Left ventricle myocardium superior (tissue), 1 donor: Measurements from ENCODE around the gene CELSR1. TPM values are rescaled to one million over a fixed set of nuclear protein-coding genes. Genes with fewer than 3 reads are reported as not detected.

Experiments
- ATAC-seq: fragments of 200-7000 bp; cut with Tn5 transposase; one replicate; pipeline ENCODE4 v1.9.1; 2020; ENCODE audit warnings: mild to moderate bottlenecking, moderate library complexity
- DNase-seq: peaks from one replicate; pipeline ENCODE4 v3.0.0-alpha.2; 2020
- intact Hi-C: fragments of 100-400 bp; cut with micrococcal nuclease; formaldehyde crosslinking; loops from one replicate; pipeline ENCODE4 v1.11.0; 2022
- total RNA-seq: library from RNA; stranded (reverse); fragmentation: NEBNext Ultra II Directional; extraction: Animal tissue kit (Norgen Biotek cat#: 25700); gene quantifications from one replicate; pipeline ENCODE4 v1.2.1, GENCODE V29; 2021
- donor health status: DM: no; HTN: yes; CAD: no; lungs with severe emphysema.

CELSR1 gene
- total RNA-seq, 1 donor from 2014 or later: 9.7 TPM

DNA sequence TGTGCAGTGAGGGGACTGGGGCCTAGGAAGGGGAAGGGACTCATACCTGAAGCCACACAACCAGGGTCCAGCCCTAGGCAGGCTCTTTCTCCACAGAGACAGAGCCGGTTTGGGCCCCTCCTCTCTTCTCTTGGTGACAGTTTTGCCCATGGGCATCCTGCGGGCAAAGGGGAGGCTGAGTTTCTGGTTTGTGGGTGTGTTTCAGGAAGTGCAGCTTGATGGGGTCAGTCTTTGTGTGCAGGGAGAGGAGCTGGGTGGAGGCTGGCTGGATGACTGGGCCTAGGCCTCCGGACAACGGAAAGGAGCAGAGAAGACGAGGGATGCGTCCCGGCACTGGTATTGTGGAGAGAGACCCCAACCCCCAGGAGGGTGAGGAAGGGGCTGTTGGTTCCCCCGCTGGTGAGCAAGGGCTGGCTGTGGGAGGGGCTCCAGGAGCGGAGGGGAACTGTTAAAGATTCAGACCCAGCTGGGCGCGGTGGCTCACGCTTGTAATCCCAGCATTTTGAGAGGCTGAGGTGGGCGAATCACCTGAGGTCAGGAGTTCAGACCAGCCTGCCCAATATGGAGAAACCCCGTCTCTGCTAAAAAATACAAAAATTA is 23.4 kb upstream of the CELSR1 start:
- DNase-seq: no peak
- intact Hi-C loops: loop anchor here (10.0 kb wide), 1 partner anchor 124 kb away; no protein-coding TSS in a partner anchor

DNA sequence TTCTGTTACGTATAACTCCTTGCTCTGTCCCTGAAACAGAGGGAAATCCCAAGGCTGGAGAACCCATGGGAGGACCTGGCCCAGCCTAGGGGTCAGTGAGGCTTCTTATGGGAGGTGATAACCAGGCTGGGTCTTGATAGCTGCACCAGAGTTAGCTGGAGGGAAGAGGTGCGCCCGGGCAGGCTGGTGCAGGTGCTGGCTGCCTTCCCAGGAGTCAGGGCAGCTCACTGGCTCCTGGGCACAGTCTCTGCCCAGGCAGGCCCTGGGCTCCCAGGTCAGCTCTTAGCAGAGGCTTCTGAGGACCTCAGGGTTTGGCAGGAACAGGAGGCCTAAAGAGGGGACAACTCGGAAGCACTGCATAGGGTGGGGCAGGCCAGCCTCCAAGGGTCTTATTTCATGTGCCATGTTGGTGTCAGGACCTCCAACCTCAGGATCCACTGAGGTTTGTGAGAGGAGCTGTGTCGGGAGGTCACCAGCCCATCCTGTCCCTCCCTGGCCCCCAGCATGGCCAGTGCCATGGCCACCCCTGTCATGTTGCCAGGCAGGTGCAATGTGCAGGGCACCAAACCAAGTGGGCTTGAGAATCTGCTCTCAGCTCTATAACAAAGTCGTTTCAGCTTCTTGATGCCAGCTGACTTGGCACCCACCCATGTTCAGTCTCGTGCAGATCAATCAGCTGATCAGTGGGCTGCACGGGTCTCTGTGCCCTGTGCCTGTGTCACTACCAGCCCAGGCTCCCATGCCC is 20.5 kb upstream of the CELSR1 start:
- DNase-seq: peak; percentile 80

More for the DNA sequence above, 23.4 kb upstream of the CELSR1 start:
- ATAC-seq: no peak

DNA sequence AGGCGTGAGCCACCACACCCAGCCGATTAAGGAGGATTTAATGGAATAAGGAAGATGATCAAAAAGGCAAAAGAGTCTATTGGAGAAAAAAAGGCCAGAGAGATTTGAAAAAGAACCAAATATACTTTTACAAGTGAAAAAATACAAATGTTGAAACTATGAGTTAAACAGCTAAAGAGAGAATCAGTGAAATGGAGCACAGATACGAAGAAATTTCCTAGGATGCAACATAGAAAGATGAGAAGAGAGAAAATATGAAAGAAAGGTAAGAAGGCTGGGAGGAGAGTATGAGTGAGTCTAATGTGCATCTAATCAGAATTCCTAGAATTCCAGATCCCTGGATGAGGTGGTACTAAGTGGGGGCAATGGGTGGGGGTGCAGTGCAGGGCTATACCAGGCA is 19.4 kb upstream of the CELSR1 start:
- intact Hi-C loops: no loop called here
- DNase-seq: no peak
- ATAC-seq: no peak

More for the DNA sequence above, 20.5 kb upstream of the CELSR1 start:
- peak; percentile 92 for ATAC-seq
- intact Hi-C loops: no loop called here

DNA sequence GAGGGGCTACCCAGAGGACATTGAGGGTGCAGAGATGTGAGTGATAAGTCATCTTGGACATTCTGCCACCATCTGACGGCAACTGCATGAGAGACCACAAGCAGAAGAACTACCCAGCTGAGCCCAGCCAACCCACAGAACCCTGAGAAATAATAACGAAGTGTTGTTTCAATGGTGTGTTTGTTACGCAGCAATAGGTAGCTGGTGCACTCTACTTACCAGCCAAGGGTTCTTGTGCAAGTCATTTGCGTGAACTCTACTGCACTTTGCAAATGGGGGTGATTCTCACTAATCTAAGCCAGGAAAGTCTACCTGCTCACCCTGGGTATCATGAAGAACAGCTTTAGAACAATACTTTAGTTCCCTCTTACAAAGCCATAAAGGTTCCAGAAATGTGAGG is 15.8 kb upstream of the CELSR1 start:
- intact Hi-C loops: no loop called here
- DNase-seq (no peak), ATAC-seq (no peak)

DNA sequence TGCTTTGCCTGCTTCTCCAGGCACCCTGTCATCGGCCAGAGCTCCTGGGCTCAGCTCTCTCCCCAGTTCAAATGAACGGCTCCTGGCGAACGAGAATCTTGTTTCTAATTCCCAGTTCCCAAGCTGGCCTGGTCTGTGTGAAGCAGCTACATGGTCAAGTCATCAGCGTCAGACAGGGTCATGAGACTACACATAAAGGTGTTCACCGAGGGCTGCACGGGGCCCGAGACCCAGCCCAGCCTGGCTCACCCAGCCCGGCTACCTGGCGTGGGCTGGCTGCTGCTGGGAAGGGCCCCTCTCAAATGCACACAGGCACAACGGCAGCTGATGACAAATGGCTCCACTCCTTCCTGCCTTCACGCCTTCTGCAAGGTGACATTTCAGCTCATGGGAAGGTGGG is 14.6 kb upstream of the CELSR1 start:
- intact Hi-C loops: no loop called here

DNA sequence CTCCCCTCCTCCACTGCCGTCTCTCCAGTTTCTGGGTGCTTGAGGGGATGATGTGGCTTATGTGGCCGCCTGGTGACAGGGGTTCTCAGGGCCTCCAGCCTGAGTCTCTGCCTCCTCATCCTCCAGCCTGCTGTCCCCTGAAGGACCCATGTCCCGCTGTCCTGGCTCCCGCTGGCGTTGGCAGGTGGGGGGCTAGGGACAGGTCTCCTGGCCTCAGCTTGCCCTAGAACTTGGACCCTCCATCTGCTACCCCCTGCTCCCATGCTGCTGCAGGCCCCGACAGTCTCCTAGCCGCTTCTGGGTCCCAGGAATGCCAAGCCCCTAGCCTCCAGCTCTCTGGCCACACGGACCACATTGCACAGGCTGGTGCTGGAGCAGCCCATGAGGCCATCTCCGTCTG is 13.9 kb upstream of the CELSR1 start:
- intact Hi-C loops: no loop called here
- no peak for DNase-seq
- ATAC-seq: no peak

More for the DNA sequence above, 14.6 kb upstream of the CELSR1 start:
- DNase-seq (no peak), ATAC-seq (no peak)

DNA sequence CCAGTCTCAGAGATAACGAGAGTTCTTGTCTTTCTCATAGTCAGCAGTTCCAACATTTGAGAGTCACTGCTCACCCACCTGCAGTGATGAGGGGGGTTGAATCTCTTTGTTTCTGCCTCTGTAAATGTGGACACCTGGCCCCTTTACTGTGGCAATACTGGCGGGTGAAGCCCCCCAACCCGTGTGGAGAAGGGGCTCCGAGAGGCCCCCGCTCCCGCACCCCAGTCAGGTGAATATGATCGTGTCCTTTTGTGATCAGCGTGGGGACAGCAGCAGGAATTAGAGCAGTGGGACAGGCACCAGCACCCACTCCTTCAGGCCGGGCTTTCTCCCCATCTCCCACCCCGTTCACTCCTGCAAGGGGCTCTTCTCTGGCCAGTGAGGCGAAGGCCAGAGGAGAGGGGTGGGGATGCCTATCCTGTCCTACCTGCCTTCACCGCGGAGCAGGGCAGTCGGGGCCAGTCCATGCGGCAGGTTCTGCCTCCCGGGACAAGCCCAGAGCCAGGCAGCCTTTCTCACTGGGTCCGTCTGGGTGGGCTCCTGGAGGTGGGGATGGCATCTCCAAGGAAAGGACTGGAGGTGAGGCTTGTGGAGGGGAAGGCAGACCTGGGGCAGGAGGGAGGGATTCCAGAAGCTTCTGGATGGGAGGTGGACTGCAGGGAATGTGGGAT is 12.7 kb upstream of the CELSR1 start:
- intact Hi-C loops: no loop called here
- ATAC-seq (no peak), DNase-seq (no peak)

DNA sequence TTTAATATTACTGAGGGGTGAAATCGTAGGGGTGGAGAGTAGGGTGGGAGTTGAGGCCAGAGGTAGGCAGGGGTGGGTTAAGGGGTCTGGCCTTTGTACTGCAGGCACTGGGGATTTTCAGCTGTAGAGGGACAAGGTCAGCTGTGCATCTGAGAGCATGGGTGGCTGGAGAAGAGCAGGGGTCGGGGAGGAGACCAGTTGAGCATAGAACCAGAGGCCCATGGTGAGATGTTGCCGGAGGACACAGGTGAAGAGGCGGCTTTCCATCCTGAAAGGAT is 12.1 kb upstream of the CELSR1 start:
- ATAC-seq (no peak), DNase-seq (no peak)
- intact Hi-C loops: no loop called here

DNA sequence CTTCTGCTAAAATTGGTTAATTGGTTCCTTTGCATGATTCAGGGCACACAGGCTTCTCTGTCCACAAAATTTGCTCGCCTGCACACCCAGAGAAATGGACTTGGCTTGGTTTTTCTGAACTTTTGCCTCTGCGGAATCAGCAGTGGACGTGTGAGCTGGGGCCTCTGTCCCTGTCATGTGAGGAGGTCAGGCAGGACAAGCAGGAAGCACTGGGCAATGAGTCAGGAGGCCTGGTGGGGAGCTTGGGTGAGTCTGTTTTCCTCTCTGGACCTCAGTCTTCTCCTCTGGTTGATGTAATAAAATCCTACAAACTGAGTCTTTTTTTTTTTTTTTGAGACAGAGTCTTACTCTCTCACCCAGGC is 10.4 kb upstream of the CELSR1 start:
- DNase-seq: peak; percentile 80
- intact Hi-C loops: no loop called here
- ATAC-seq: peak; percentile 73

DNA sequence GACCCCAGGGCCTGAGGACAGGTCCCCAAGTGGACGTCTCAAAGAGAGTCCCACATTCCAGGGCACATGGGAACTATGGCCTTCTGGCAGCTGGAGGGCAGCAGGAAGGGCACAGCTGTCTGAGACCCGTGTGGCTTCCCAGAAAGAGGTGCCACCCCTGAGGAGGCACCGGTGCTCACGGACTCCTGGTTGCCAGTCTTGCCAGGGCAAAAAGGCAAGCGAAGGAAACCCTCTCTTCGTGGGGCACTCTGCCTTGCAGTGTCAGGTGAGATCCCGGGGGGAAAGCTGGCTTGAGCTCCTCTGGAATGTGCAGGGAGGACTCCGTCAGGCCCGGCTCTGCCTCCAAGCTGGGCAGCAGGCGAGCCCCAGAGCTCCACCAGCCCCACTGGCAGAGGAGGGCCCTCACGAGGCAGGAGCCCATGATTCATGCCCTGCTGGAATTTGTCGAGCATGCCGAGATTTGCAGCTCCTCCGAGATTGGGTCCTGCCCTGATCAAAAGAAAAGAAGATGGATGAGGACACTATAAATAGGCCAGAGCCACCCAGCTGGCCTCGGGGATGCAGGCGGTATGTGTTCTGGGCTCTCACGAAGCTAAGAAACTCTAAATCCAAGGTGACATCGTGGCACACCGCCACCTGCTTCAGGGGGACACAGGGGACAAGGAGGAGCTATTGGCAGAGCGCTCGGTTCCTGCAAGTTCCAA is 9.9 kb upstream of the CELSR1 start:
- peak; percentile 75 for DNase-seq
- peak; percentile 62 for ATAC-seq
- intact Hi-C loops: no loop called here

DNA sequence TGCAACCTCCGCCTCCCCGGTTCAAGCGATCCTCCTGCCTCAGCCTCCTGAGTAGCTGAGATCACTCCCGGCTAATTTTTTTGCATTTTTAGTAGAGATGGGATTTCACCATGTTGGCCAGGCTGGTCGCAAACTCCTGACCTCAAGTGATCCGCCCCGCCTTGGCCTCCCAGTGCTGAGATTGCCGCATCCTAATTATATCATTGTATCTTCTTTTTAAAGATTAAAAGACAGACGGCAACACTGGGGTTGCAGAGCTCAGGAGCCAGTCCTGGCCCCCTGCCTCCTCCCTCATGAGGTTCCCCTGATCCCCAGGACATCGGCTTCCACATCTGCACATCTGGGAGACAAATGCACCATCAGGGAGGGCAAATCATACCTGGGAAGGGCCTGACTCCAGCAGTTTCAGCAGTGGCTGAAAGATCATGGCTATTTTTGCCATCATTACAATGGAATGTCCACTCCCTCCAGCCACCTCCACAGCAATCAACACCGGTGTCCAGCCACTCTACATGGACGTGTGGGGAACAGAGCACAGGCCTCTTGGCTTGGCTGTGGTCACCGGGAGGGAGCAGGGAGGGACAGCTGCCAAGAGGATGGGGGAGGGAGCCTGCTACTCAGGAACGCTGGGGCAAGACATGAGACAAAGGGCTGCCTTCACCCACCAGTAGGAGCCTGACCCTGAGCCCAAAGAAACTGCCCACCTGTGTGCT is 9.2 kb upstream of the CELSR1 start:
- intact Hi-C loops: no loop called here
- DNase-seq (peak; percentile 92), ATAC-seq (peak; percentile 82)

DNA sequence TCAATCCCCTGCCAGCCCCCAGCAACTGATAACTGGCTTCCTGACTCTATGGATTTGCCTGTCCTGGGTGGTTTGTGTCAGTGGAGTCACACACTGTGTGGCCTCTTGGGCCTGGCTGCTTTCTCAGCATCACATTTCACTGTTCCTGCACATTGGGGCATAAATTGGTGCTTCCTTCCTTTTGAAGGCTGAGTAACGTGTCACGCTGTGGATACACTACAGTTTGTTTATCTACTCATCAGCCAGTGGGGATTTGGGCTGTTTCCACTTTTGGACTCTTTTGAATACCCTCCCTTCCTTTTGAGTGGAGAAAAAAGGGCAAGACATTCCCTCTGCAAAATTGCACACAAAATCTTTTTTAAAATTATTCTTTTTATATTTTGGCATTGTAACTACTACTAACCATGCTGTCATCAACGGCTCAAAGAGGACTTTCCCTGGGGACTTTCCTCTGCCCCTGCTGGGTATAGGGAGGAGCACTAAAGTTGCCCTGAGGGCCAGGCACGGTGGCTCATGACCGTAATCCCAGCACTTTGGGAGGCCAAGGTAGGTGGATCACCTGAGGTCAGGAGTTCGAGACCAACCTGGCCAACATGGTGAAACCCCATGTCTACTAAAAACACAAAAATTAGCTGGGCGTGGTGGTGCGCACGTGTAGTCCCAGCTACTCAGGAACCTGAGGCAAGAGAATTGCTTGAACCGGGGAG is 7.8 kb upstream of the CELSR1 start:
- DNase-seq: no peak
- intact Hi-C loops: no loop called here

DNA sequence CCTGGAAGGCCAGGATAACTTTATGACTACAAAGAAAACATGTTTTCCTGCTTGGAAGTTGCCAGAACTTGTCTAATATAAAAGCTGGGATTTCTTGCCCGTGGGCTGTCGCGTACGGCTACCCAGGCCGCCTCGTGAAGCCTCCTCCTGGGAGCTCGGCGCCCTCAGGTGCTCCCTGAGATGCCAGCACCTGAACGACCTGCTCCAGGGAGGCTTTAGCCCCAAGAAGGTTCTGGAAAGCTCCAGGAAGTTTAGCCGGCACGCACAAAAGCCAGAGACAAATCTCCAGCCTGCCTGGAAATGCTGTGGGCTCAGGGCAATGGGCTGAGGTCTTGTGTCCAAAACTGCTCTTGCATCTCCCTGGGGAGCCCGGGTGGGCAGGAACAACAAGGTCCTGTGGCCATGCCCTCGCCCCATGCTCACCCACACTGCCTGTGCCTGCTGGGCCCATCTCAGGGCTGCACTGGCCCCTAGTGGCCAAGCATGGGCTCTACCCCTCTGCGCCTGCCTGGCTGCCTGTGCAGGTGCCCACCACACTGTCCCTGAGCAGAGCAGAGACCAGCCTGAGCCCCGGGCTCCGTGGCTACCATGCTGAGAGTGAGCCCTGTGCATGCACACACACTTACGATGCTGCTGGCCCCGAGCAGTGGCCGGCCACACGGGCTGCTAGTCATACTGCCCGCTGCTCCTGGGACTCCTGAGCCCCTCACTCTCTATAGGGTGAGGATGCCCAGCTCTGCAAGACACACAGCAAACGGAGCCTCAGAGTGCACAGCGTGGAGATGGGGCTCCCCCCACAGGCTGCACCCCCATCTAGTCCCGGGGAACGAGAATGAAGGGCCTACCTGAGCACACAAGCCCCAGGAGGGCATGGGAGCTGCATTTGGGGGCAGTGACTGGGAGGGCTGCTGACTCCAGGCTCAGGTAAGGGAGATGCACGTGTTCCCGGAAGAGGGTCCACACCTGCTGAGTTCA is 4.9 kb upstream of the CELSR1 start:
- ATAC-seq: peak; percentile 62
- intact Hi-C loops: no loop called here
- DNase-seq: peak; percentile 85

More for the DNA sequence above, 7.8 kb upstream of the CELSR1 start:
- ATAC-seq: no peak

DNA sequence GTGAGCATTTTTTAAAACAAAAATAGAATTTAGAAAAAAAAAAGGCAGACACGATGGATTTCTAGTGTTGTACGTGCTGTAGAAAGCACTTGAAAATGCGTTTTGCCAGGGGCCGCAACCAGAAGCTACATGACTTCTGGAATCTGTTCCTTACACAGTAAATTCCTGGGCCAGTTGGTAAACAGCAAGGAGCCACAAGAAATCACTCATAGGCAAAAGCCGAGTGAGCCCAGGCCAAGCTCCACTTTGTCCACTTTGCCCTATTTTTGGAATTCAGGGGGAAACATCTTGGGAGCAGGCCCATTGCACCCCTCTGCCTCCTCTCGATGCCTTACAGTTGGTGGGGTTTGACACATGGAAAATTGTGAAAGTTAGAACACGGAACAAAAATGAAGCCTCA is 4.1 kb upstream of the CELSR1 start:
- ATAC-seq (no peak), DNase-seq (no peak)
- intact Hi-C loops: no loop called here

DNA sequence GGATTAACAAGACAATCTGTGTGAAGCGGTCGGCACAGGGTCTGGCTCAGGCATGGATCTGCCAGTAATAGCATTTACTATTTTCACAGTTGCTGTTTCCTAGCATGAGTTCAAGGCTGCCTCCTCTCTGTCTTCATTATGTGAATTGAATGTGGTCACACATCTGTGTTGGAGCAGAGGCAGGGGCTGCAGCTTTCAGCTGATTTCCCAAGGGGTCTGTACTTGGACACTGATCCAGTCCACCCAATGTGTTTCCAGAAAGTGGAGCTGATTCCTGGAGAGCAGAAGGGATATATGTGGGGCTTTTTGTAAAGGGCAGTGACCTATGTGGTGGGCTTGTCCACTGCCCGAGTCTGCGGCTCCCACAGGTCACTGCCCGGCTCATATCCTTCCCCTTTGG is 3.5 kb upstream of the CELSR1 start:
- intact Hi-C loops: no loop called here
- ATAC-seq (no peak), DNase-seq (no peak)

DNA sequence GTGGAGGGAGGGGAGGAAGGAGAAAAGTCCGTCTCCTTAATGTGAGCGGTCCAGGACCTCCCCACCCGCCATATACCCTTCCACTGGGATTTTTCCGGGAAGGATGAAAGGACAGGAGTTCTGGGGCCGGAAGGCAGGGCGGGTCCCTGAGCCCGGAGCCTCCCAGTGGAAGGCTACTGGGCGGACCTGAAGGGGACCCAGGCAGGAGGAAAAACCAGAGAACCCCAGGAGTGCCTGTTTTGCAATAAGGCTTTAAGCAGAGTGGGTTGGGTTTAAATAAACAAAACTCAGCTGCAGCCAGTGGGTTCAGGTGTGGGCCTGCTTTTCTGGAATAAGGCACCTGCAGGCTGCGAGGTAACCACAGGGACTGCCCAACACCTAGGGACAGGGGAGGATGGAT is 1.7 kb upstream of the CELSR1 start:
- ATAC-seq (no peak), DNase-seq (no peak)
- intact Hi-C loops: no loop called here

DNA sequence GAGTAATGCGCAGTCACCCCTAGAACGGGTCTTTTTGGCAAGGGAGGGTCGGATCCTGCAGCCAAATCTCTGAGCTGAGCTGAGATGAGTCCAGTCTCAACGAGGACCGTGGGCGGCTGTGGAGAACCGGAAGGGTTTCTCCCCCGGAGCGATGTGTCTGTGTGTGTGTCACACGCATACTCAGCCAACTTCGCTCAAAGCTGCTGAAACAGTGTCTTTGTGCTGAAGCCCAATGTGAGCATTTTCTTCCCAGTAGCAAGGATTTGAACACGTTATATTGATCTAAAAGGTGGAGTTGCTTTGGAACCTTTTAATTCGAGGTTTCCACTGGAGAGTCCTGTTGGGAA is 1.4 kb upstream of the CELSR1 start:
- ATAC-seq (peak; percentile 6), DNase-seq (no peak)
- intact Hi-C loops: no loop called here
